Osteoblast (primary cell): ENCODE results near the gene ADARB1. TPM values are rescaled to one million over a fixed set of nuclear protein-coding genes. Genes with fewer than 3 reads are reported as not detected.

Experiments
- DNase-seq: peaks from one replicate; pipeline ENCODE4 v3.0.0; 2011; ENCODE audit warnings: low spot score, mixed read lengths; ENCODE audit not compliant: insufficient read length; ENCODE audit errors: missing footprints
- H2AFZ ChIP-seq: 2 replicates; pipeline ENCODE4 v1.6.0; 2011; ENCODE audit warnings: mild to moderate bottlenecking, low read length
- H3K27ac ChIP-seq: 2 replicates; pipeline ENCODE4 v1.5.1; 2011; ENCODE audit warnings: mild to moderate bottlenecking, low read depth, low read length, moderate library complexity
- H3K27me3 ChIP-seq: 2 replicates; pipeline ENCODE4 v1.6.0; 2012; ENCODE audit warnings: mild to moderate bottlenecking, control low read depth, inconsistent platforms, low read length, moderate library complexity; ENCODE audit not compliant: insufficient read depth
- H3K36me3 ChIP-seq: 2 replicates; pipeline ENCODE4 v1.5.1; 2011; ENCODE audit warnings: mild to moderate bottlenecking, low read length, control low read depth, moderate library complexity; ENCODE audit not compliant: insufficient read depth
- H3K4me1 ChIP-seq: 2 replicates; pipeline ENCODE4 v1.5.1; 2011; ENCODE audit warnings: mild to moderate bottlenecking, low read length, control low read depth, moderate library complexity; ENCODE audit not compliant: insufficient read depth
- H3K4me2 ChIP-seq: 2 replicates; pipeline ENCODE4 v1.6.0; 2011; ENCODE audit warnings: mild to moderate bottlenecking, low read length; ENCODE audit not compliant: insufficient read depth
- H3K4me3 ChIP-seq: fragments of 200-600 bp; sonication (generic); 3 replicates; pipeline ENCODE4 v1.5.1; 2012; ENCODE audit warnings: mild to moderate bottlenecking, low read length, inconsistent platforms; ENCODE audit not compliant: insufficient read depth
- H3K79me2 ChIP-seq: 2 replicates; pipeline ENCODE4 v1.6.0; 2012; ENCODE audit warnings: mild to moderate bottlenecking, low read length, control low read depth, inconsistent platforms; ENCODE audit not compliant: insufficient read depth
- H3K9me3 ChIP-seq: 2 replicates; pipeline ENCODE4 v1.5.1; 2011; ENCODE audit warnings: low read depth, low read length, control low read depth
- H4K20me1 ChIP-seq: 2 replicates; pipeline ENCODE4 v1.6.0; 2012; ENCODE audit warnings: mild to moderate bottlenecking, low read length, control low read depth; ENCODE audit not compliant: insufficient read depth
- CTCF ChIP-seq: IDR thresholded peaks from 2 replicates; pipeline ENCODE4 v1.5.1; 2011; ENCODE audit warnings: mild to moderate bottlenecking, low read depth, low read length, moderate library complexity; ENCODE audit errors: extremely low read depth
- total RNA-seq: library from RNA; depleted of rRNA; stranded (reverse); fragments of >200 nt; gene quantifications from 2 replicates; pipeline ENCODE4 v1.2.3, GENCODE V29; 2012

Gene ADARB1
- total RNA-seq, 1 donor, result 19.5 TPM

DNA sequence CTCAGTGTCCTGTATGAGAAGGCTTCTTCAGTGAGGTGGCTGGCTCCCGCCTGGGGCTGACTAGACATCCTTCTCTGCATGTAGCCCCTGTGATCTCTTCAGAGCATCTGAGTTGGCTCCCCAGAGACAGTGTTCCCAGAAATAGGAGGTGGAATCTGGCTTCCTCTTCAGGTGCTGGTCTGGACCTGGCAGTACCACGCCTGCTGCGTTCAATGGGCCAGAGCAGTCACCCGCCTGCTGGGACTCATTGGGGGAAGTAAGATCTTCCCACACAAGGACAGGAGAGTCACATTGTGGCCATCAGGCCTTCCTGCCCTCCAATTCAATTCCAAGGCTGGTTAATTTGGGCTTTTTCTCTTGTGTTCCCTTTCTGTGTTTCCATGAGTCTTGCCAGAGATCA, 51.0 kb downstream of the ADARB1 start:
- Histone ChIP-seq H2AFZ (no peak overlapping the region), H3K79me2 (peaks cover 19% of the 10 kb centered on the region), H3K4me1 (peaks cover 20% of the 10 kb centered on the region), H3K27me3 (no peaks in the 10 kb centered on the region), H3K36me3 (no peaks in the 10 kb centered on the region), H3K9me3 (no peaks in the 10 kb centered on the region), H4K20me1 (peaks cover 15% of the 10 kb centered on the region), H3K27ac (no peak overlapping the region), H3K4me2 (no peak overlapping the region), H3K4me3 (no peak overlapping the region)
- DNase-seq, result no peak
- TF ChIP-seq CTCF, result no peak

DNA sequence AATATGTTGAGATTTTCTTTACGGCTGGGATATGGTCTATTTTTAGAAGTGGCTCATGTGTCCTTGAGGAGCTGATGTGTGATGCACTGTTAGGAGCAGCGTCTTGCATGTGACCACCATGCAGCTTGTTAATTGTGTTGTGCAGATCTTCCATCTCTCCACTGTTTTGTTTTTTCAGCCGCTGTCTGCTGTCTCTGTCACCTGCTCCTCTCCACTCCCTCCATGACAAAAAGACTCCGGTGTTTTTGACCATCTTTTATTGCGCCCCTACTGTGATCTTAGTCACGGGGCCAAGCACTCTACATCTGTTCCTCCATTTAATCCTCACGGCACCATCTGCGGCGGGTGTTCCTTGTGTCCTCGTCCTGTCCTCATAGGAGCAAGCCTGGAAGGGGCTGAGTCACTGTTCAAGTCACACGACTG, 51.8 kb downstream of the ADARB1 start:
- Histone ChIP-seq H4K20me1 (peaks cover 13% of the 10 kb centered on the region), H3K4me1 (peaks cover 27% of the 10 kb centered on the region), H3K36me3 (no peaks in the 10 kb centered on the region), H3K27me3 (no peaks in the 10 kb centered on the region), H3K27ac (no peak overlapping the region), H3K79me2 (peaks cover 19% of the 10 kb centered on the region), H3K4me3 (no peak overlapping the region), H3K4me2 (no peak overlapping the region), H2AFZ (no peak overlapping the region), H3K9me3 (no peaks in the 10 kb centered on the region)
- no peak for DNase-seq
- TF ChIP-seq CTCF, result no peak

DNA sequence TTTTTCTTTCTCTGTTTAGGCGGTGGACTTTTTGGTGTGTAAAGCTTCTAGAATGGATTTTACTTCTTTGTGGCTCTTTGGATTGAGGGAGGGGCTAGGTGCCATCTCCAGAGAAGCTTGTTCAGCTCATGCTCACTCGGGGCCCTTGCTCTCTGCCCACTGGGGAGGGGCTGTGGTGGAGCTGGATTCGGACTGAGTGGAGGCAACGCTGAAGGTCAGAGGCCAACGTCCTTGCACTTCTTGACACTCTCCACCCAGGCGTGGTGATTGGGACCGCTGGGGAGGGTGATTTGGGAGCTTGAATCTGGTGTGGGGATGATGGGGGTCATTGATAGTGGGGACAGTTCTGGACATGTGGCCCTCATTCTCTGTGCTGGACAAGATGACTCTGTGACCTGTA, 52.6 kb downstream of the ADARB1 start:
- peaks cover 13% of the 10 kb centered on the region for H4K20me1 ChIP-seq
- H3K27me3 ChIP-seq, result no peaks in the 10 kb centered on the region
- peaks cover 28% of the 10 kb centered on the region for H3K4me1 ChIP-seq
- TF ChIP-seq CTCF, result no peak
- H2AFZ ChIP-seq, result no peak overlapping the region
- H3K9me3 ChIP-seq, result no peaks in the 10 kb centered on the region
- H3K36me3 ChIP-seq, result no peaks in the 10 kb centered on the region
- H3K4me2 ChIP-seq, result no peak overlapping the region
- H3K27ac ChIP-seq, result no peak overlapping the region
- H3K4me3 ChIP-seq, result no peak overlapping the region
- DNase-seq, result no peak
- peaks cover 25% of the 10 kb centered on the region for H3K79me2 ChIP-seq

DNA sequence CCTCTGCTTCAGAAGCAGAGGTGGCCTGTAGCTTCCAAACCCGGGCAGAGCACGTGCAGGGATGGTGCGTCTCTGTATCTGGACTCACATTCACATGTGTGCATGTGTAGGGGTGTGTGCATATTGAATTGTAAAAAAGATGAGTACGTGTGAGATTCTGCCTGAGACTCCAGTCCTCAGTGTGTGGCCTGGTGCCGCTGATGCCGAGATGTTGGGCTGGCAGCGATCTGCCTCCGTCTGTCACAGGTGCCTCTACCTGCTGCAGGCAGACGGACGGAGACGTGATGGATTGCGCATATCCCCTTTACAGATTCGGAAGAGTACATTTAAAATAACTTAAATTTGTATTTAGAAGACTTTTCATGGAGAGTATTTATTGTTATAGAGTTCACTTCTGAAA, 53.6 kb downstream of the ADARB1 start:
- H3K36me3 ChIP-seq, result no peaks in the 10 kb centered on the region
- peaks cover 10% of the 10 kb centered on the region for H4K20me1 ChIP-seq

More for the DNA sequence above, 53.6 kb downstream of the ADARB1 start:
- H3K9me3 ChIP-seq, result no peaks in the 10 kb centered on the region
- TF ChIP-seq CTCF, result no peak
- no peak overlapping the region for H3K4me2 ChIP-seq
- H2AFZ ChIP-seq, result no peak overlapping the region
- no peak overlapping the region for H3K27ac ChIP-seq
- H3K27me3 ChIP-seq, result no peaks in the 10 kb centered on the region
- H3K4me1 ChIP-seq, result peaks cover 34% of the 10 kb centered on the region
- H3K79me2 ChIP-seq, result peaks cover 26% of the 10 kb centered on the region
- no peak overlapping the region for H3K4me3 ChIP-seq
- no peak for DNase-seq
